Activated CD8-positive, alpha-beta T cell treated with anti-CD3 and anti-CD28 coated beads for 36 hours (primary cell): ENCODE results near the gene CDC42. TPM values are rescaled to one million over a fixed set of nuclear protein-coding genes. Genes with fewer than 3 reads are reported as not detected.

Source experiments
- ATAC-seq: fragments of 200-7000 bp; cut with Tn5 transposase; one replicate; pipeline ENCODE4 v1.10.0; 2021; ENCODE audit warnings: mild to moderate bottlenecking, moderate library complexity
- CTCF ChIA-PET: fragments of 350-600 bp; sonication (Branson Sonifier 250); formaldehyde crosslinking; loops from one replicate; lab custom pipeline; 2021; ENCODE audit warnings: antibody characterized with exemption; lab: Charles Lee
- POLR2A ChIA-PET: fragments of 350-600 bp; sonication (Branson Sonifier 250); formaldehyde crosslinking; loops from one replicate; lab custom pipeline; 2021; ENCODE audit warnings: antibody characterized with exemption; lab: Charles Lee
- DNase-seq: peaks from one replicate; pipeline ENCODE4 v3.0.0-alpha.2; 2020
- H3K27ac Mint-ChIP-seq: one replicate; pipeline ENCODE4 v1.8.0; 2021; ENCODE audit warnings: mild to moderate bottlenecking, mixed read lengths
- H3K27me3 Mint-ChIP-seq: one replicate; pipeline ENCODE4 v1.8.0; 2021; ENCODE audit warnings: mixed read lengths
- H3K36me3 Mint-ChIP-seq: one replicate; pipeline ENCODE4 v1.8.0; 2021; ENCODE audit warnings: low read depth, mixed read lengths
- H3K4me1 Mint-ChIP-seq: one replicate; pipeline ENCODE4 v1.8.0; 2021; ENCODE audit warnings: low read depth, mixed read lengths
- H3K4me3 Mint-ChIP-seq: one replicate; pipeline ENCODE4 v1.8.0; 2021; ENCODE audit warnings: mild to moderate bottlenecking, moderate library complexity, mixed read lengths
- H3K9me3 Mint-ChIP-seq: one replicate; pipeline ENCODE4 v1.8.0; 2021; ENCODE audit warnings: mixed read lengths
- CTCF ChIP-seq: fragments of 200-600 bp; IDR thresholded peaks from one replicate; pipeline ENCODE4 v1.8.0; 2022; ENCODE audit warnings: antibody characterized with exemption, mild to moderate bottlenecking
- intact Hi-C: fragments of 100-400 bp; cut with micrococcal nuclease; formaldehyde crosslinking; loops from one replicate; pipeline ENCODE4 v1.10.0; 2022
- total RNA-seq, 2 experiments: library from RNA; stranded (reverse); gene quantifications; one replicate each; pipeline ENCODE4 v1.2.3, GENCODE V29; 2021

The CDC42 gene
- total RNA-seq, 2 experiments from 2014 or later = 292 to 310 TPM

GRCh38 chr1:22120469-22120790 is 67.9 kb downstream of the CDC42 start:
- TF ChIP-seq CTCF = no peak
- Mint-ChIP-seq H3K27ac (no peak overlapping the region), H3K4me3 (no peak overlapping the region), H3K36me3 (peaks cover 9% of the 10 kb centered on the region), H3K27me3 (no peaks in the 10 kb centered on the region), H3K9me3 (no peaks in the 10 kb centered on the region), H3K4me1 (peaks cover 15% of the 10 kb centered on the region)
- intact Hi-C loops = no loop called here
- ATAC-seq (peak; percentile 15), DNase-seq (no peak)
- POLR2A ChIA-PET = no interaction called here
- CTCF ChIA-PET = no interaction called here

GRCh38 chr1:22121421-22121911 is 69.0 kb downstream of the CDC42 start:
- ChIA-PET CTCF (no interaction called here), POLR2A (interaction anchor here (0.6 kb wide), 1 partner anchor 20 kb away, joined by 3 read pairs; no protein-coding TSS in a partner anchor)
- intact Hi-C loops = no loop called here
- H3K4me1 Mint-ChIP-seq = peaks cover 15% of the 10 kb centered on the region
- H3K9me3 Mint-ChIP-seq = no peaks in the 10 kb centered on the region
- no peak overlapping the region for H3K4me3 Mint-ChIP-seq
- no peaks in the 10 kb centered on the region for H3K27me3 Mint-ChIP-seq
- TF ChIP-seq CTCF = no peak
- ATAC-seq = no peak
- DNase-seq = no peak
- H3K36me3 Mint-ChIP-seq = peaks cover 9% of the 10 kb centered on the region
- H3K27ac Mint-ChIP-seq = no peak overlapping the region

DNA sequence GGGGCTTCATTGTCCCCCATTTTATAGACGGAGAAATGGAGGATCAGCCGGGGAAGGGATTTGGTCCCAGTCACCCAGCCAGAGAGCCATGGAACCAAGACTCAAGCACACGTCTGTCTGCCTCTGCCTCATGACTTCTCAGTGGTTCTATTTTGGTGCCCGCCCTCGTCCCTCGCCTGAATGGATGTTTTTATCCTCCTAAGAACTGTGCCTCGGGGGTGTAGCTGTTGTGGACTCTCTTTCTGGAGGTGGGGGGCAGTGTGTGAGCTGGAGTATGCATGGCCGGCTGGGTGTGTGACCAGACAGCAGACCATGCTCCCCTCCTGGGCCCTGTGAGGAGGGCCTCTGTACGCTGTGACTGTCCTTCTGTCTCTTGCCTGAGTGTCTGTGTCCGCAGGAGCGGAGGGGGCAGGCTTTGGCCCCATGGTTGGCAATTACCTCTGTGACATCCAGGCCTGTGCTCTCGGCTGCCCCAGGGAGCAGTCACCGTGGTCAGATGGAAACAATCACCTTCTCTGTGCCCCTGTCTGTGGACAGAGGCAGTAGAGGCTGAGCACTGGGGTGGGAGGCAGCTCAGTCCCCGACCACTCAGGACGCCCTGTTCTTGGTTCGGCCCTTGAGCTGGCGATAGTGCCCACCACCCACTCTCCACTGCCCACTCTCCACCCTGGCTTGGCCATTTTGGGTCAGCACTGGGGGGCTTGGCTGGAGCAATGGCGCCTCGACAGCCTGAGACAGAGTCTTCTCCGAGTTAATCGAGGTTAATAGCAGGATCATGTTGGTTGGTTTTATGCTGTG is 70.0 kb downstream of the CDC42 start:
- Mint-ChIP-seq H3K27me3 (no peaks in the 10 kb centered on the region), H3K27ac (no peak overlapping the region), H3K9me3 (no peaks in the 10 kb centered on the region), H3K36me3 (peaks cover 9% of the 10 kb centered on the region), H3K4me3 (no peak overlapping the region), H3K4me1 (peaks cover 15% of the 10 kb centered on the region)
- ATAC-seq (no peak), DNase-seq (no peak)
- no peak for TF ChIP-seq CTCF
- POLR2A ChIA-PET = no interaction called here
- intact Hi-C loops = no loop called here
- CTCF ChIA-PET = no interaction called here

DNA sequence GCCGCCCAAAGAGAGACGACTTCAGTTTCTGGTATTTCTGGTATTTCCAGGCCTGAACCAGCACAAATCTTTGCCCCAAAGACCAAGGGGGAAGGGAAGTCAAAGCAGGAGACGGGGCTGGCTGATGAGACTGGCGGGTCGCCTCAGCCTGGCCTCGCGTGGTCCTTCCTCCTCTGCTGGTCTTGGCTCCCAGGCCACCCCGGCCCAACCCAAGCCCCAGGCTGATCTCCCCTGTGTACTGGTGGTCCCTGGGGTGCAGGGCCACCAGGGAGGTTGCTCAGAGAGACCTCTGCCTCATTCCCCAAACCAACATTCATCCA is 70.5 kb downstream of the CDC42 start:
- H3K27me3 Mint-ChIP-seq = no peaks in the 10 kb centered on the region
- POLR2A ChIA-PET = no interaction called here
- peaks cover 11% of the 10 kb centered on the region for H3K4me1 Mint-ChIP-seq
- peaks cover 6% of the 10 kb centered on the region for H3K36me3 Mint-ChIP-seq
- H3K4me3 Mint-ChIP-seq = no peak overlapping the region
- DNase-seq (no peak), ATAC-seq (no peak)
- CTCF ChIA-PET = interaction anchor here (1.1 kb wide), 1 partner anchor 17 kb away, joined by 3 read pairs; no protein-coding TSS in a partner anchor
- intact Hi-C loops = no loop called here
- no peaks in the 10 kb centered on the region for H3K9me3 Mint-ChIP-seq
- H3K27ac Mint-ChIP-seq = no peak overlapping the region
- TF ChIP-seq CTCF = no peak

DNA sequence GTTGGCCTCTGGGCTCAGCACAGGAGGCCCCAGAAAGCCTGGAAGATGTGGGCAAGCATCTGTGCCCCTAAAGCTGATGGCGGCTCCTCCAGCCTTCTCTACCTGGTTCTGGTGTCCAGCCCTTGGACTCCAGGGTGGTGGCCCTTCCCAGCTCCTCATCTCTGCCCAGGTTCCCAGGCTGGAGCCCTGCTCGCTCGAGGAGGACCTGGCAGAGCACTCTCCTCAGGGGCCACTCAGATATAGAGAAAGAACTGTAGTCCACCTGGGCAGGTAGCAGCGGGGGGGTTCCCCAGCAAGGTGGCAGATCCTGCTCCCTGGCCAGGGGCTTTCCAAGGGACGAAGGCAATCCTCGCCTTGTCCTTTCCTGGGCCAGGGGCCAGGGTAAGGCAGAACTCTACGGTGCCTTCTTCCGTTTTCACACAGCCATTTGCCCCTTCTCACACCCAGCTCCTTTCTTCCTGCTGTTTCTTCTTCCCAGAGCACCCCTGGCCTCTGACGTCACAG is 71.4 kb downstream of the CDC42 start:
- intact Hi-C loops = no loop called here
- Mint-ChIP-seq H3K4me3 (no peak overlapping the region), H3K4me1 (peaks cover 6% of the 10 kb centered on the region), H3K36me3 (peaks cover 3% of the 10 kb centered on the region), H3K9me3 (no peaks in the 10 kb centered on the region), H3K27me3 (no peaks in the 10 kb centered on the region), H3K27ac (no peak overlapping the region)
- ChIA-PET POLR2A (no interaction called here), CTCF (interaction anchor here (1.1 to 1.2 kb wide), 2 partner anchors 10 to 18 kb away, joined by 3 read pairs; no protein-coding TSS in a partner anchor)
- TF ChIP-seq CTCF = no peak
- no peak for ATAC-seq
- DNase-seq = no peak
